C4-2B (cell line): ENCODE data around the gene BAIAP2L2.

Experiments used
- H3K27ac ChIP-seq: fragments of 450-650 bp; 2 replicates; pipeline ENCODE4 v1.5.1; 2017
- ZFX ChIP-seq: fragments of 450-650 bp; IDR thresholded peaks from 2 replicates; pipeline ENCODE4 v1.6.1; 2017
- TF ChIP-seq, protein P1 (sequence below): fragments of 450-650 bp; conservative IDR thresholded peaks from 2 replicates; pipeline ENCODE4 v1.5.1; 2017; ENCODE audit warnings: mild to moderate bottlenecking

Gene BAIAP2L2

GRCh38 chr22:38071421-38072321 is 38.8 kb downstream of the BAIAP2L2 start:
- TF ChIP-seq, protein P1, sequence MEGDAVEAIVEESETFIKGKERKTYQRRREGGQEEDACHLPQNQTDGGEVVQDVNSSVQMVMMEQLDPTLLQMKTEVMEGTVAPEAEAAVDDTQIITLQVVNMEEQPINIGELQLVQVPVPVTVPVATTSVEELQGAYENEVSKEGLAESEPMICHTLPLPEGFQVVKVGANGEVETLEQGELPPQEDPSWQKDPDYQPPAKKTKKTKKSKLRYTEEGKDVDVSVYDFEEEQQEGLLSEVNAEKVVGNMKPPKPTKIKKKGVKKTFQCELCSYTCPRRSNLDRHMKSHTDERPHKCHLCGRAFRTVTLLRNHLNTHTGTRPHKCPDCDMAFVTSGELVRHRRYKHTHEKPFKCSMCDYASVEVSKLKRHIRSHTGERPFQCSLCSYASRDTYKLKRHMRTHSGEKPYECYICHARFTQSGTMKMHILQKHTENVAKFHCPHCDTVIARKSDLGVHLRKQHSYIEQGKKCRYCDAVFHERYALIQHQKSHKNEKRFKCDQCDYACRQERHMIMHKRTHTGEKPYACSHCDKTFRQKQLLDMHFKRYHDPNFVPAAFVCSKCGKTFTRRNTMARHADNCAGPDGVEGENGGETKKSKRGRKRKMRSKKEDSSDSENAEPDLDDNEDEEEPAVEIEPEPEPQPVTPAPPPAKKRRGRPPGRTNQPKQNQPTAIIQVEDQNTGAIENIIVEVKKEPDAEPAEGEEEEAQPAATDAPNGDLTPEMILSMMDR: no peak
- no peak for TF ChIP-seq ZFX
- no peak overlapping the region for H3K27ac ChIP-seq

GRCh38 chr22:38070250-38070921 is 40.1 kb downstream of the BAIAP2L2 start:
- no peak overlapping the region for H3K27ac ChIP-seq
- no peak for TF ChIP-seq ZFX
- TF ChIP-seq, protein P1: no peak

DNA sequence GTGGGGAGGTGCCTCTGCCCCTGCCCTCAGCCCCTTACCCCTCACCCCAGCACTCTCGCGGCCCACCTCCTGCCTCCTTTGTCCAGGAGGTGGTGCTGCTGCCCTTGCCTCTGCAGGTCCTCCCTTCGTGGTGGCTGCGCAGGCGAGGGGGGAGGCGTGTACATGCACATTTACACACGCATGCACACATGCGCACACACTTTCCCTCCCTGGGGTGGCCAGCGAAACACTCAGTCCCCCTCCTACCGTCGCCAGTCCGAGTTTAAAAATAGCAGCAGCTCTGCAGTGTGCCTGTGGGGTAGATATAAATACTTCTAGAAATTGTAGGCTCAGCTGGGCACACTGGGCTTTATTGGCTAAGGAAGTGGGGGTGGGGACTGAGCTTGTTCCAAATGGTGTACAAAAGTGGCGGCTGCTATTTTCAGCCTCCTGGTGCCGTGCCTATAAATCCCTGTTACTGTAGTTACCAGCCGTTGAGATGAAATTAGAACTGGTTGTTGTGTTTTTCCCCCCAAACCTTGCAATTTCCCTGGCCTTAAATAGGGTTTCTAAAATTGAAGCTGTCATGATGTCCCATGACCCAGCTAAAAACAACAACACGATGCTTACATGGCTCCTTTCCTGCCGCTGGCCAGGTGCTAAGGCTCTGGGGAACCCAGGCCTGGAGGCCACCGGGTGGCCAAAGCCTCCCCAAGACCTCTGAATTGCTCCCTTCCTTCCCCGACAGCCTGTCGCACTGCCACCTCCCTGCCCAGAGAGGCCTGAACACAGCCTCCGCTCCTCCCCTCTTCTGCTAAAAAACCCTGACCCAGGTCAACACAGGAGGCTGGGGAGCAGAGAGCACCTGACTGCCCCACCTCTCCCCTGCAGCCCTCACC is 40.9 kb downstream of the BAIAP2L2 start:
- no peak overlapping the region for H3K27ac ChIP-seq
- TF ChIP-seq, protein P1: no peak
- TF ChIP-seq ZFX: no peak

GRCh38 chr22:38068641-38069371 is 41.7 kb downstream of the BAIAP2L2 start:
- TF ChIP-seq, protein P1: no peak
- no peak for TF ChIP-seq ZFX

GRCh38 chr22:38067761-38068360 is 42.6 kb downstream of the BAIAP2L2 start:
- H3K27ac ChIP-seq: no peak overlapping the region
- no peak for TF ChIP-seq ZFX
- TF ChIP-seq, protein P1: no peak

More at GRCh38 chr22:38068641-38069371, 41.7 kb downstream of the BAIAP2L2 start:
- no peak overlapping the region for H3K27ac ChIP-seq

- no peak overlapping the region for H3K27ac ChIP-seq
- TF ChIP-seq, protein P1: no peak
- no peak for TF ChIP-seq ZFX
Observed at GRCh38 chr22:38067028-38067415, 43.5 kb downstream of the BAIAP2L2 start.
